ENCODE results near the gene RALGPS1.

The RALGPS1 gene

GRCh38 chr9:126933334-126933980 lies 18.9 kb downstream of the RALGPS1 start:
- H3K4me2 ChIP-seq (ENCODE audit: low read depth, low read length) = no peak overlapping the region
- H3K4me3 ChIP-seq (ENCODE audit: low read length) = no peak overlapping the region
- H3K36me3 ChIP-seq (replicated peaks; ENCODE audit: insufficient read depth, low read length) = no peaks in the 10 kb centered on the region
- H3F3A ChIP-seq (ENCODE audit: insufficient read depth, low read length) = no peaks in the 10 kb centered on the region
- DNase-seq = no peak
- H3K27me3 ChIP-seq (replicated peaks; ENCODE audit: insufficient read depth, low read length) = no peaks in the 10 kb centered on the region
- no peaks in the 10 kb centered on the region for H4K20me1 ChIP-seq (ENCODE audit: insufficient read depth, low read length)
- no peak overlapping the region for H2AFZ ChIP-seq (ENCODE audit: low read length)
- no peak overlapping the region for H3K9ac ChIP-seq (ENCODE audit: low read length)
- H3K27ac ChIP-seq (ENCODE audit: low read length) = no peak overlapping the region
- no peaks in the 10 kb centered on the region for H3K9me2 ChIP-seq (replicated peaks; ENCODE audit: insufficient read depth, low read length)
- no peaks in the 10 kb centered on the region for H3K4me1 ChIP-seq (ENCODE audit: low read length)
- H3K9me3 ChIP-seq (replicated peaks; ENCODE audit: insufficient read depth, low read length) = no peaks in the 10 kb centered on the region
- TF ChIP-seq EZH2 (optimal IDR thresholded peaks at IDR 0.05; ENCODE audit: low read depth, low read length) (no peak), CTCF (IDR thresholded peaks at IDR 0.05; ENCODE audit: low read length) (no peak), EZH2phosphoT487 (IDR thresholded peaks at IDR 0.05; ENCODE audit: low read length) (no peak)
- peaks cover 16% of the 10 kb centered on the region; the same call in 1 of the 2 replicates for H3K79me2 ChIP-seq (ENCODE audit: low read length)

DNA sequence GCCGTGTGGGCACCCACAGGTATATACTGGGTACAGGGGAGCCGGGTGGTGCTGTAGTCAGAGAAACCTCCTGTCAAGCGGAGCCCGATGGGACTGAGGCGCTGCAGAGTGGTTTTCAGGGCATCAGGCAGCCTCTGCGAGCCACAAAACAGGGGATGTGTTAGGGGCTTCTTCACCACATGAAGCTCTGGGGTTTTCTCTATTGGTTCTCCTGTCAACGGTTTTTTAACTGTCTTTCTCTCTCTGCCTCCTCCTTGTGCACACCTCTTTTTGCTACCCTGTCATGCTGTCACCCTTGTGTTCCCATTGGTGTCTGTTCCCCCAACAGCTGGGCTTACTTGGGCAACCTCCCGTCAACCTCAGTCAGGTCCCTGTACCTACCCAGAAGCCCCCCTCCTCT lies 19.9 kb downstream of the RALGPS1 start:
- no peak for DNase-seq
- no peaks in the 10 kb centered on the region for H4K20me1 ChIP-seq (ENCODE audit: insufficient read depth, low read length)
- peaks cover 11% of the 10 kb centered on the region; the same call in 1 of the 2 replicates for H3K79me2 ChIP-seq (ENCODE audit: low read length)
- H3K27ac ChIP-seq (ENCODE audit: low read length) = no peak overlapping the region
- H3K27me3 ChIP-seq (replicated peaks; ENCODE audit: insufficient read depth, low read length) = no peaks in the 10 kb centered on the region
- H3F3A ChIP-seq (ENCODE audit: insufficient read depth, low read length) = no peaks in the 10 kb centered on the region
- no peaks in the 10 kb centered on the region for H3K9me3 ChIP-seq (replicated peaks; ENCODE audit: insufficient read depth, low read length)
- H3K9ac ChIP-seq (ENCODE audit: low read length) = no peak overlapping the region
- H3K4me1 ChIP-seq (ENCODE audit: low read length) = no peaks in the 10 kb centered on the region
- H3K36me3 ChIP-seq (replicated peaks; ENCODE audit: insufficient read depth, low read length) = no peaks in the 10 kb centered on the region
- no peak overlapping the region for H3K4me2 ChIP-seq (ENCODE audit: low read depth, low read length)
- TF ChIP-seq EZH2phosphoT487 (IDR thresholded peaks at IDR 0.05; ENCODE audit: low read length) (no peak), EZH2 (optimal IDR thresholded peaks at IDR 0.05; ENCODE audit: low read depth, low read length) (no peak)
- H2AFZ ChIP-seq (ENCODE audit: low read length) = no peak overlapping the region
- H3K4me3 ChIP-seq (ENCODE audit: low read length) = no peak overlapping the region
- H3K9me2 ChIP-seq (replicated peaks; ENCODE audit: insufficient read depth, low read length) = no peaks in the 10 kb centered on the region

GRCh38 chr9:126935630-126936029 lies 21.0 kb downstream of the RALGPS1 start:
- Histone ChIP-seq H3K9ac (ENCODE audit: low read length) (no peak overlapping the region), H4K20me1 (ENCODE audit: insufficient read depth, low read length) (no peaks in the 10 kb centered on the region), H2AFZ (ENCODE audit: low read length) (no peak overlapping the region), H3F3A (ENCODE audit: insufficient read depth, low read length) (no peaks in the 10 kb centered on the region), H3K9me3 (replicated peaks; ENCODE audit: insufficient read depth, low read length) (no peaks in the 10 kb centered on the region), H3K79me2 (ENCODE audit: low read length) (0 out of 2 replicates have a peak, but pooled peaks cover 7% of the 10 kb centered on the region), H3K4me3 (ENCODE audit: low read length) (no peak overlapping the region), H3K27ac (ENCODE audit: low read length) (no peak overlapping the region), H3K36me3 (replicated peaks; ENCODE audit: insufficient read depth, low read length) (no peaks in the 10 kb centered on the region), H3K9me2 (replicated peaks; ENCODE audit: insufficient read depth, low read length) (no peaks in the 10 kb centered on the region), H3K4me2 (ENCODE audit: low read depth, low read length) (no peak overlapping the region), H3K4me1 (ENCODE audit: low read length) (no peaks in the 10 kb centered on the region), H3K27me3 (replicated peaks; ENCODE audit: insufficient read depth, low read length) (no peaks in the 10 kb centered on the region)
- TF ChIP-seq EZH2 (optimal IDR thresholded peaks at IDR 0.05; ENCODE audit: low read depth, low read length) = no peak
- TF ChIP-seq CTCF (IDR thresholded peaks at IDR 0.05; ENCODE audit: low read length) = no peak
- no peak for TF ChIP-seq EZH2phosphoT487 (IDR thresholded peaks at IDR 0.05; ENCODE audit: low read length)
- DNase-seq = no peak

DNA sequence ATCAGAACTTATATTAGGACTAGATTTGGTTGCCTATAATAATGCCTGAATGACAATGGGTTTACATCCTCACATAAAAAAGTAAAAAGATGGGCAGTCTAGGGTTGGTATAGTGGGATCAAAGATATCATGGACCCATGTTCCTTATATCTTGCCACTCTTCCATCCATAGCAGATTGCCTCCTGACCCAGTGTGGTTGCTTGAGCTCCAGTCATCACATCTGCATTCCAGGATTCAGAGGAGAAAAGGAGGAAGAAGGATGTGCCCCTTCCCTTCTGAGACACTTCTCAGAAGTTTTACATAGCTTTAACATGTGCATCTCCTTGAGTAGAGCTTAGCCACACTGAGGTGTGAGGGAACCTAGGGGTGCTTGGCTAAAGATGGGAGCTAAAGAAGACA lies 22.9 kb downstream of the RALGPS1 start:
- Histone ChIP-seq H3K4me2 (ENCODE audit: low read depth, low read length) (no peak overlapping the region), H3K27ac (ENCODE audit: low read length) (no peak overlapping the region), H3K4me1 (ENCODE audit: low read length) (no peaks in the 10 kb centered on the region), H3F3A (ENCODE audit: insufficient read depth, low read length) (no peaks in the 10 kb centered on the region), H3K9me2 (replicated peaks; ENCODE audit: insufficient read depth, low read length) (no peaks in the 10 kb centered on the region), H4K20me1 (ENCODE audit: insufficient read depth, low read length) (no peaks in the 10 kb centered on the region), H2AFZ (ENCODE audit: low read length) (no peak overlapping the region), H3K9me3 (replicated peaks; ENCODE audit: insufficient read depth, low read length) (no peaks in the 10 kb centered on the region), H3K9ac (ENCODE audit: low read length) (no peak overlapping the region), H3K79me2 (ENCODE audit: low read length) (peaks cover 7% of the 10 kb centered on the region; the same call in 1 of the 2 replicates), H3K27me3 (replicated peaks; ENCODE audit: insufficient read depth, low read length) (no peaks in the 10 kb centered on the region), H3K4me3 (ENCODE audit: low read length) (no peak overlapping the region), H3K36me3 (replicated peaks; ENCODE audit: insufficient read depth, low read length) (no peaks in the 10 kb centered on the region)
- TF ChIP-seq EZH2phosphoT487 (IDR thresholded peaks at IDR 0.05; ENCODE audit: low read length) = no peak
- TF ChIP-seq EZH2 (optimal IDR thresholded peaks at IDR 0.05; ENCODE audit: low read depth, low read length) = no peak
- TF ChIP-seq CTCF (IDR thresholded peaks at IDR 0.05; ENCODE audit: low read length) = no peak
- no peak for DNase-seq
